Measurements from ENCODE around the gene IL22.

- no peak for TF ChIP-seq SRF (CRISPR knock-in tag; IDR thresholded peaks at IDR 0.05)
- no peak for TF ChIP-seq CTCF (IDR thresholded peaks at IDR 0.05 in 2 of 3, conservative IDR thresholded peaks at IDR 0.05 in 1 of 3; ENCODE audit: insufficient read depth in 2 of 3, low read depth in 1 of 3, low read length in 3 of 3)
These were observed 15.6 kb upstream of the IL22 start for GRCh38 chr12:68268967-68269366.
